Suppressor macrophage treated with lipopolysaccharide for 4 hours (primary cell): ENCODE measurements around the gene MTRF1.
"Not testable (repeated sequence)": the region's sequence is repeated elsewhere in the genome, so short reads cannot be mapped to it uniquely, and the experiment has no call there.

ENCODE experiments used
- DNase-seq: peaks from one replicate; pipeline ENCODE4 v3.0.0-alpha.2; 2020

MTRF1 gene

GRCh38 chr13:41279156-41279555 lies 15.8 kb upstream of the MTRF1 start:
- DNase-seq = not testable (repeated sequence)

DNA sequence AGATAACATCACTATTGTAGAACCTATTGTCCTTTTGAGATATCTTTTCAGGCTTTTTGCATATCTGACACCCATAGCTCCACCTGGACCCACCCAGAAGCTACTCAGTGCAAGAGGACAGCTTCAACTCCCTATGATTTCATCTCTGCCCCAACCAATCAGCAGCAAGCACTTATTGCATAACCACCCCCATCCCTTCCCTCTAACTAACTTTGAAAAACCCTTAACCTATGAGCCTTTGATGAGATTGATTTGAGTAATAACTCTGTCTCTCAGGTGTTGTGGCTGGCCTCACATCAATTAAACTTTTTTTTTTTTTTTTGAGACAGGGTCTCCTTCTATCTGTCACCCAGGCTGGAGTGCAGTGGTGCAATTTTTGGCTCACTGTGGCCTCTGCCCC lies 13.4 kb upstream of the MTRF1 start:
- DNase-seq = no peak

DNA sequence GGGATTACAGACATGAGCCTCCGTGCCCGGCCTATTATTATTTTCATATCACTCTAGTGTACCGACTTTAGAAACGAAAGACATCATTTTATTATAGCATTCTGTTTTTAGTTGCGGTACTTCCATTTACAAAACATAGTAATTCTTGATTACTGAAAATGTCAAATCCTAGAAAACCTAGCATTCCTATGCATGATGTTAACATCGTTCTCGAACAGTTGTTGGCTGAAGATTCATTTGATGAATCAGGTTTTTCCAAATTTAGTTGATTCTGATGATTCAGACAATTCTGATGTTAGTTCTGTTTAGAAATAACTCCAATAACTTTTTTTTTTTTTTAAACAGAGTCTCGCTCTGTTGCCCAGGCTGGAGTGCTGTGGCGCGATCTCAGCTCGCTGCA lies 11.5 kb upstream of the MTRF1 start:
- no peak for DNase-seq

- no peak for DNase-seq
Measured at GRCh38 chr13:41273831-41274441, 10.6 kb upstream of the MTRF1 start.

DNA sequence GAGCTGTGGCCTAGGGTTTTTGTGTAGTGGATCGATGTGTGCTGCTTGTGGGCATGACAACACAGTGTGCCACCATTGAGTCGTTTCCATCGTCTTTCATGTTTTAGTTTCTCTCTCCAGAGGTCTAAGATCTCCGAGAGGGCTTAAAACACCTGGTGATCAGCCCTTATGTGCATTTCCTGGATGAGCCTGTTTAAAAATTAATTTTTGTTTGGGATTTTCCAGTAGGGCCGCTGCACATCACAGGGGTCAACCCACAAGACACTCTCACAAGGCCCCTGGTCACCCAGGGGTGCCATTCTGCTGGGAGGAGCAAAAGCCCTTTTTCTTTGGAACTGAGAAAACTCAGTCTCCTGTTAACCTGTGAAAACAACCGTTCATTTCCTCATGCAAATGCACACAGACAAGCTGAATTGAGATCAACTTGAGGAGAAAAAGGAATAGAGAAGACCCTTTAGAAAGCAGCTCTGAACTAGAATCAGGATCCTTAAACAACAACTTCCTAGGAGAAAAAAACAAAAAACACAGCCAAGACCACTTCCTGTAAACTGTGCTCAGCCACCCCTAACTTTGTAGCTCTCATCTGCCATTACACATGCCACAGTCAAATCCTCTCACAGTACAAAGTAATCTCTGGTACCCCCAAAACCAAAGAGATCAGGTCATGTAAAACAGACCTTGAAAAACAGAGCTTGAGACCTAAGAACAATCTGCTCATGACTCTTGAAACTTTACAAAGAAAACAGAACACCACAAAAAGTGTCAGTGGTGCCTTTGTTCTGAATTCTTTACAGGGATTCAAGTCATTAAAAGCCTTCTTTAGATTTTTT lies 8.3 kb upstream of the MTRF1 start:
- no peak for DNase-seq

GRCh38 chr13:41268764-41269163 lies 5.4 kb upstream of the MTRF1 start:
- peak; percentile 6 for DNase-seq

DNA sequence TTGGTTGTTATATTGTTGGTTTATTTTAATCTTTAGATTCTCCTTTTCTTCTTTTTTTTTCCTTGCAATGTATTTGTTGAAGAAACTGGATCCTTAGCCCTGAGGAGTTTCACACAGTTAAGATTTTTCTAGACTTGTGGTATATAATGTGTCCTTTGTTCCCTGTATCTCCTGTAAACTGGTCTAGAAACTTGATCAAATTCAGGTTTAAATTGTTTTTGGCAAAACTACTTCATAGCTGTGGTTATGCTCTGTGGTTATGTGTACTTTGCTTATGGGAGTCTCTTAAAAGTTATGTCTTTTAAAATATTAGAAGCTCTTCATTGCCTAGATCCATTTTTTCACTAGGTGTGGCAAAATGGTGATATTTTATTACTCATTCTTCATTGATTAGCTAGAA lies 3.7 kb upstream of the MTRF1 start:
- no peak for DNase-seq

DNA sequence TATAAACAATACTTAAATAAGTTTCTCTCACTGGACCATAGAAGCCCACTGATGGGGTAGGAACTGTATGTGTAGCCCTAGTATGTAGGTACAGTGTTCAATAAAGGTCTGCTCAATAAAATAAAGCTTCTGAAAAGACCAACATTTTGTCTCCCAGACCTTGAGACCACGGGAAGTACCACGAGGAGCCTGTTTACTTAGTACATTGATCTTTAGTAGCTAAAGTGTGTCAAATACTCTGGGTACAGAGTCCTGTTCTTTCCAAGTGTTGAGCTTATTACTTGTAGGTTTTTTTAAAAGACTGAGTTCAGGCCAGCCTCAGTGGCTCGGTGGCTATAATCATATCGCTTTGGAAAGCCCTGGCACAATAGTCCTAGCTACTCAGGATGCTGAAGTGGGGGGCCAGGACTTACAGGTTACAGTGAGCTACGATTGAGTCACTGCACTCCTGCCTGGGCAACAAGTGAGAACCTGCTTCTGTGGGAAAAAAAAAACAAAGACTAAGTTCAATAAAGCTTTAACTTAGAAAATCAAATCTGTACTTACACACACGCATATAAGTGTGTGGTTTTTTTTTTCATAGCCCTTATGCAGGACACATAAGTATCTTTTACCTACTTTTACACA lies 3.4 kb downstream of the MTRF1 start:
- DNase-seq = no peak

- no peak for DNase-seq
Measured at GRCh38 chr13:41257535-41257934, 5.8 kb downstream of the MTRF1 start.

- DNase-seq = no peak
Measured at GRCh38 chr13:41254902-41255301, 8.5 kb downstream of the MTRF1 start.

DNA sequence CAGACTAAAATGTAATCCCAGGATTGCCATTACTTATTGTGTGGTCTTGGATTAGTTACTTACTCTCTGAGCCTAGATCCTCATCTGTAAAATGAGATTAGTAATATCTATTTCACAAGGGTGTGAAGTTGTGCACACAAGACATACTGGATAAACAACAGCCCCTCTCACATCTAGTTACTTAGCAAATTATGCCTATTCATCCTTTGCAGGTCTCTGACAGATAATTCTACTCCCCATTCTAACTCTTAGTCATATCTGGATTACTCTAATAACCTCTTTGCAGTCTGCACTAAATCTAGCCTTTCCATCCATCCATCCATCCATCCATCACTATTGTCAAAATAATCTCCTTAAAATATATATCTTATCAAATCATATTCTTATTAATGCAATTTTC lies 12.4 kb downstream of the MTRF1 start:
- no peak for DNase-seq

GRCh38 chr13:41246969-41247680 lies 16.3 kb downstream of the MTRF1 start:
- DNase-seq = no peak

GRCh38 chr13:41244556-41244955 lies 18.8 kb downstream of the MTRF1 start:
- DNase-seq = no peak

GRCh38 chr13:41241626-41242025 lies 21.8 kb downstream of the MTRF1 start:
- DNase-seq = no peak

- no peak for DNase-seq
Measured at GRCh38 chr13:41236369-41236768, 27.0 kb downstream of the MTRF1 start.

GRCh38 chr13:41232578-41233480 lies 30.5 kb downstream of the MTRF1 start:
- peak; percentile 34 for DNase-seq

DNA sequence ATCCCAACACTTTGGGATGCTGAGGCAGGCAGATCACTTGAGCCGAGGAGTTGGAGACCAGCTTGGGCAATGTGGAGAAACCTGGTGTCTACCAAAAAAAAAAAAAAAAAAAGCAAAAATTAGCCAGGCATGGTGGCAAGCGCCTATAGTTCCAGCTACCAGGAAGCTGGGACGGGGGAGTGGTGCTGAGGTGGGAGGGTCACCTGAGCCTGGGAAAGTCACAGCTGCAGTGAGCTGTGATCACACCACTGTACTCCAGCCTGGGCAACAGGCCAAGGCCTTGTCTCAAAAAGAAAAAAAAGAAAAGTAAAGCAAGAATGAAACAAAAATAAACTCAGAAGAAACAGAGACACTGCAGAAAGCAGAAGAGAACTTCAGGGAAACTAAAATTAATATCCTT lies 31.6 kb downstream of the MTRF1 start:
- peak; percentile 21 for DNase-seq

DNA sequence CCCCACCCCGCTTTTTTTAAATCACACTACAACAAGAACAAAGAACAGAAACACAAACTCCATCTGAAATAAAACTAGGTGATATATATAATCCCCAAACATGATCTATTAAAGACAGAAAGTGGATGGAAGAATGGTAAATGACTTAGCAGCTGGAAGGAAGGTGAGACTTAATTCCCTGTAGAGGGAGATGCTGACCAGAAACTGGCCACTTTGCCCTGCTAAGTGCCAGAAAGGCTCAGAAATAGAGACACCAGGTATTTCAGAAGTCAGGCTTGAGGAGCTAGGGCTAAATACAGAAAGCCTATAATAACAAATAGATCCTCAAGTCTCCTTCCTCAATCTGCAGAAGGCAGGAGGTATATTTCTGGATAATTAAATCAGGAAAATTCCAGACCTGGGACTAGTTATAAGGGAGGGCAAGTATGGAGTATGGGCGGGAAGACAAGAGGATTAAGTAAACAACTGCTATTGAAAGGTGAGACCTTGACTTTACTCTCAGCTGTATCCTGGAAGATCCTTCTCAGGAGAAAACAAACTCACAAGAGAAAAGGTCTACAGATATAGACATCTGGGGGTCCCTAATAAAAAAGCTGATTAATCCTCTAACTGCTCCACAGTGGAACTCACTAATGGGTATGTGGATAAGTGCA lies 32.2 kb downstream of the MTRF1 start:
- no peak for DNase-seq

- no peak for DNase-seq
Measured at GRCh38 chr13:41229356-41229755, 34.0 kb downstream of the MTRF1 start.

GRCh38 chr13:41224113-41225110 lies 39.0 kb downstream of the MTRF1 start:
- no peak for DNase-seq
